Effector CD8-positive, alpha-beta T cell (primary cell): ENCODE results near the gene ELMOD3.
"Not testable (repeated sequence)": the region's sequence is repeated elsewhere in the genome, so short reads cannot be mapped to it uniquely, and the experiment has no call there.

ENCODE experiments used
- DNase-seq: peaks from one replicate; lab custom pipeline; 2025; lab: John Stamatoyannopoulos, UW

Gene ELMOD3

GRCh38 chr2:85427300-85427835 lies 72.8 kb downstream of the ELMOD3 start:
- no peak for DNase-seq

GRCh38 chr2:85428343-85428881 lies 73.8 kb downstream of the ELMOD3 start:
- no peak for DNase-seq

- no peak for DNase-seq
Measured at GRCh38 chr2:85429213-85429923, 74.8 kb downstream of the ELMOD3 start.

GRCh38 chr2:85429924-85430289 lies 75.3 kb downstream of the ELMOD3 start:
- no peak for DNase-seq

GRCh38 chr2:85430752-85431569 lies 76.4 kb downstream of the ELMOD3 start:
- DNase-seq: no peak

DNA sequence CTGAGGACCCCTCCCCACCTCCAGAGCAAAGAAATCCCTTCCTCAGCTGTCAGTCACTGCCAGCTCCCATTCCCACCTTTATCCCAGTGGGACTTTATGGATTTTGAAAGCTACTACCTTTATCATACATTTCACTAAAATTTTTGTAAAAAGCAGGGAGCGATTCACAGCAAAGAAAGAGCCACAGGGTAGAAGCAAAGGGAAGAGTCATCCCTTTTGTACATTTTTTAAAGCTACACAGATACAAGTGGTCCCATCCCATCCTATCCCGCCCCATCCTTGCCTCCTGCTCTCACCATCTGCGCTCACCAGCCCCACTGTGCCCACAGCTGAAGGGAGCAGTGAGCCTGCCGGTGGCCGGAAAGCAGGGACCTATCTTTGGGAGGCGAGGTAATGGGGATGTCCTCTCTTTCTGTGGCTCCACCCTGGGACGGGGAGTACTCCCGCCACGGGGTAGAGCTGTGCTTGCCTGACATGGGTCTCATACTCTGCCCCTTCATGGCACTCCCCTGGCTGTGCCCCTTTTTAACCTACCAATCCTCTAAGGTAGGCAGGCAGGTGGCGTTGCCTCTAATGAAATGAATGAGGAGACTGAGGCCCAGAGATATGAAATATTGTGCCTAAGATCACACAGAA lies 77.1 kb downstream of the ELMOD3 start:
- DNase-seq: no peak

DNA sequence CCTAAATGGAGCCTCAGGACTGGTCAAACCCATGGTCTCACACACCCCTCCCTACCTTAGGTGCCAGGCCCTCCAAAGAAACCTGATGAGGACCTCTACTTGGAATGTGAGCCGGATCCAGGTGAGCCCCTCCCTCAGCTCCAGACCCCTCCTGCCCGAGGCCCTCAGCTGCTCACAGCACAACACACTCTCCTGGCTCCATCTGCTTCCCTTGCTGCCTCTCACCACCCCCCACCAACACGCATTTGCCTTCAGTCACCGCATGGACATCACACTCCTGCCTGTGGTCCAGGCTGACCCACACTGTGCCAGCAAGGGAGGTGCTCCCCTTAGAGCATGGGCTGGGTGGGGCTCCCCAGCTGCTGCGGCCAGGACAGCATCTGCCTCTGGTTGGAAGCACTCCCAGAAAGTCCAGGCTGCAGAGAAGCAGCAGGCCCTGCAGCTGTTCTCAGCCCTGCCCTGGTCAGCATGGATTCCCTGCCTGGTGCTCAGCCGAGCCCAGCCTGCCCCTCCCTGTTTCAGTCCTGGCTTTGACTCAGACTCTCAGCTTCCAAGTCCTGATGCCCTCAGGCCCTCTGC lies 79.0 kb downstream of the ELMOD3 start:
- DNase-seq: no peak

- no peak for DNase-seq
Measured at GRCh38 chr2:85434696-85435095, 80.1 kb downstream of the ELMOD3 start.

DNA sequence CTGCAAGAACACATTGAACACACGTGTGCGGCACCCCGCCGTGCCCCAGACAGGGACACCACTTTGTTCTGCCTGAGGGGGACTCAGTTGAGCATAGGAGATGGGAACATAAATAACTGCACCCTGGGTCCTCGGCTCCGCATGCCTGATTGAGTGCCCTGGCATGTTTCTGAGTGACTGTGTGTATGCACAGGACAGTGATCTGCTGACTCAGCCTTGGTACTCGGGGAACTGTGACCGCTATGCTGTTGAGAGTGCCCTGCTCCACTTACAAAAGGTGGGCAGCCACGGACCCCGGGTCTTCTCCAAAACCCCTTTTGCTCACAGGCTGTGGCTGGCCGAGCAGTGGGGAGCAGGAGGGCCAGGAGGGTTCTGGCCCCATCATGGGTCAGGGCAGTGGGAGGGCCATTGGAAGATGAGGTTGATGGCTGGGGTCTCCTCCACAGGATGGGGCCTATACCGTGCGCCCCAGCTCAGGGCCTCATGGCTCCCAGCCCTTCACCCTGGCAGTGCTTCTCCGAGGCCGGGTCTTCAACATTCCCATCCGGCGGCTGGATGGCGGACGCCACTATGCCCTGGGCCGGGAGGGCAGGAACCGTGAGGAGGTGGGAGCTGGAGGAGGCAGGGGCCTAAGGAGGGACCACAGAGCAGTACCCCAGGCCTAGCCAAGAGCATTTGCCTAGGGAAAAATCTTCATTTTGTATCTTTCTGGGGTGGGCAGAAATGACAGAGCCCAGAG lies 80.8 kb downstream of the ELMOD3 start:
- no peak for DNase-seq

- no peak for DNase-seq
Measured at GRCh38 chr2:85435981-85436835, 81.6 kb downstream of the ELMOD3 start.

DNA sequence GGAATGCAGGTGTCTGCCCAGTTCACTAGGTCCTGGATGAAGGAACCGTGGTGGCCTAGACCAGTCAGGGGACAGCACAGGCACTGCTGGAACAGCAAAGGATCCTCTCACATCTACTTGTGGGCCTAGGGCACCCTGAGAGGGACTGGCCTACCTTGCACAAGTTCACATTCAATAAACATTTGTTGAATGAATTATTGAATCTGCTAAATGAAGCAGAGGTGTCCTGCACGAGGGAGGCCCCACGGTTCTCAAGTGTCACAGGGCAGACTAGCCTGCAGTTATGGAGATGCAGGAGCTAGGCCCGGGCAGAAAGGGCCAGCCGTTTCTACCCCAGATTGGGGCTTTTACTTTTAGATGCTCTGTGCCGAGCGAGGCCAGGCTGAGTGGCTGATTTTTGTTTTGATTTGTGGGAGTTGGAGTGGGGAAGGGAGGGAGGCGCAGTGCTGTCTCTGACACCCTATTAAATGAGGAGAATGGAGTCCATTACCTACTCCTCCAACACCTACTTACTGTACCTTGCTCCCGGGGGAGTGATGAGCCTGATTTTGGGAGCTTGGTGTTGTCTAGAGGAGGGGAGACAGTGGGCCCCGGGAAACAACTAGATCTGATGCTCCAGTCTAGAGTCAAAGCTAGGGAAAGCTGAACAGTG lies 82.4 kb downstream of the ELMOD3 start:
- no peak for DNase-seq

DNA sequence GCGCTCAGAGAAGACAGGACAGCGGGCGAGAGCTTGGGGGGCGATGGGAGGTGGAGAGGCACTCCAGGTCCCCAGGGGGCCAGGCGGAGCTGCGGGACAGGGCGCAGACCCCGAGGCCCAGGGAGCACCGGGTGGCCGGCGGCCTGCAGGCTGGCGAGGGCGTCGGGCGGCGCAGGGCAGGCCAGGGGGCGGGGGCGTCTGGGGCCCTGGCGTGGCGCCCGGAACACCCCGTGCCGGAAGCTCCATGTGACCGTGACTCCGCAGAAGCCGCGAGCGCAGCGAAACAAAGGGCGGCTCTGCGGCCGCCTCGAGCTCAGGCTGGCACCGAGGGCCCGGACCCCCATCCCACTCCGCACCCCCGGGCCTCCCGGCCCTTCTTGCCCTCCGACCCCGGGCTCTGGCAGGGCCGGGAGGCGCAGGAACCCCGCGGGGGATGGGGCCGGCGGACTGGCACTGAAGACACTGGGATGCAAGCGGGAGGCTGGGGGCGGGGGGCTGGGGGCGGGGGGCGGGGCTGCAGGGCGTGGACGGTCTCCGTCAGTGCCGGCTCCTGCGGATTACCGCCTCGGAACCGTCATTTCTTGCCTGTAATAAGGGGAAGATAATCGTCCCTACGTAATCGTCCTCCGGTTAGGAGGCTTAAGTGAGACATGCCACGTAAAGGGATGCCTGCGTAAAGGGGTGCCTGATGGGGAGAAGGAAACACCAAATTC lies 83.1 kb downstream of the ELMOD3 start:
- peak; percentile 50 for DNase-seq

- DNase-seq: no peak
Measured at GRCh38 chr2:85438201-85439024, 83.8 kb downstream of the ELMOD3 start.

DNA sequence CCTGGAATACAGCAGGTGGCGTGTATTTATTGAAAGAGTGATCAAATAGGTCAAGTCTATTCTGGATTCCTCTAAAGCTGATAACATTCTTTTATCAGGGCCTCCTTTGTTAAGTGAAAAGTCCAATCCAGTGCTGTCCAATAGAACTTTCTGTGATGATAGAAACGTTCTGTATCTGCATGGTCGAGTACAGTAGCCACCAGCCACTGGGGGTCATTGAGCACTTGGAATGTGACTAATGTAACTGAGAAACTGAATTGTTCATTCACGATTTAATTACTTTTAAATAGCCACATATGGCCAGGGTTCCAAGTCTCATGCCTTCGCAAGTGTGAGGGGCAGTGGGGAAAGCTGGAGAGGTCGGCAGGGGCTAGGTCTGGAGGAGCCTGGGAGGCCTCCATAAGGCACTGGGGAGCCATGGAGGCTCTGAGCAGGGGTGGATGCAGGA lies 84.5 kb downstream of the ELMOD3 start:
- DNase-seq: no peak

DNA sequence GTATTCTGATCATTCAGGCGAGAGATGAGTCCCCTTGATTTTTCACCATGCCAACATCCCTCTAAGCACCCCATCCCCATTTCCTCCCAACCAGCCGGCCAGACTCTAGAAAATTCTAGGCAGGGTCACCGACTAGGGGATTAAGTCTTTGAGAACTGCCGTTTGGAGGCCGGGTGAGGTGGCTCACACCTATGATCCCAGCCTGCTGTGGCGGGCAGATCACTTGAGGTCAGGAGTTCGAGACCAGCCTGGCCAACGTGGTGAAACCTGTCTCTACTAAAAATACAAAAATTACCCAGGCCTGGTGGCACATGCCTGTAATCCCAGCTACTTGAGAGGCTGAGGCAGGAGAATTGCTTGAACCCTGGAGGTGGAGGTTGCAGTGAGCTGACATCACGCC lies 85.0 kb downstream of the ELMOD3 start:
- not testable (repeated sequence) for DNase-seq

GRCh38 chr2:85439986-85440385 lies 85.4 kb downstream of the ELMOD3 start:
- no peak for DNase-seq

GRCh38 chr2:85440729-85441128 lies 86.2 kb downstream of the ELMOD3 start:
- DNase-seq: no peak
